AG04449 (cell line): ENCODE measurements around the gene STK33.

Experiments
- CTCF ChIA-PET: fragments of 350-600 bp; formaldehyde crosslinking; extraction: SDS; loops from one replicate; lab custom pipeline; 2021; ENCODE audit warnings: antibody characterized with exemption; lab: Yijun Ruan, JAX
- POLR2A ChIA-PET: fragments of 400-600, 350-600 bp; formaldehyde crosslinking; extraction: SDS; loops from one replicate; lab custom pipeline; 2020; ENCODE audit warnings: antibody characterized with exemption, inconsistent platforms; lab: Yijun Ruan, JAX
- DNase-seq: peaks from one replicate; pipeline ENCODE4 v3.0.0-alpha.2; 2010; ENCODE audit warnings: low read depth, low spot score
- H3K4me3 ChIP-seq: 2 replicates; pipeline ENCODE4 v1.5.1; 2011; ENCODE audit warnings: low read depth, mild to moderate bottlenecking, control low read depth, low read length
- TF ChIP-seq, protein P1 (sequence below): IDR thresholded peaks from one replicate; pipeline ENCODE4 v1.5.1; 2011; ENCODE audit warnings: mild to moderate bottlenecking, moderate library complexity, low read length, control low read depth, inconsistent platforms; ENCODE audit not compliant: insufficient read depth; ENCODE audit errors: missing control alignments

The STK33 gene

GRCh38 chr11:8586184-8586583, 7.8 kb downstream of the STK33 start:
- ChIA-PET POLR2A (no interaction called here), CTCF (no interaction called here)
- H3K4me3 ChIP-seq = no peak overlapping the region
- TF ChIP-seq, protein P1, sequence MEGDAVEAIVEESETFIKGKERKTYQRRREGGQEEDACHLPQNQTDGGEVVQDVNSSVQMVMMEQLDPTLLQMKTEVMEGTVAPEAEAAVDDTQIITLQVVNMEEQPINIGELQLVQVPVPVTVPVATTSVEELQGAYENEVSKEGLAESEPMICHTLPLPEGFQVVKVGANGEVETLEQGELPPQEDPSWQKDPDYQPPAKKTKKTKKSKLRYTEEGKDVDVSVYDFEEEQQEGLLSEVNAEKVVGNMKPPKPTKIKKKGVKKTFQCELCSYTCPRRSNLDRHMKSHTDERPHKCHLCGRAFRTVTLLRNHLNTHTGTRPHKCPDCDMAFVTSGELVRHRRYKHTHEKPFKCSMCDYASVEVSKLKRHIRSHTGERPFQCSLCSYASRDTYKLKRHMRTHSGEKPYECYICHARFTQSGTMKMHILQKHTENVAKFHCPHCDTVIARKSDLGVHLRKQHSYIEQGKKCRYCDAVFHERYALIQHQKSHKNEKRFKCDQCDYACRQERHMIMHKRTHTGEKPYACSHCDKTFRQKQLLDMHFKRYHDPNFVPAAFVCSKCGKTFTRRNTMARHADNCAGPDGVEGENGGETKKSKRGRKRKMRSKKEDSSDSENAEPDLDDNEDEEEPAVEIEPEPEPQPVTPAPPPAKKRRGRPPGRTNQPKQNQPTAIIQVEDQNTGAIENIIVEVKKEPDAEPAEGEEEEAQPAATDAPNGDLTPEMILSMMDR = no peak
- no peak for DNase-seq

DNA sequence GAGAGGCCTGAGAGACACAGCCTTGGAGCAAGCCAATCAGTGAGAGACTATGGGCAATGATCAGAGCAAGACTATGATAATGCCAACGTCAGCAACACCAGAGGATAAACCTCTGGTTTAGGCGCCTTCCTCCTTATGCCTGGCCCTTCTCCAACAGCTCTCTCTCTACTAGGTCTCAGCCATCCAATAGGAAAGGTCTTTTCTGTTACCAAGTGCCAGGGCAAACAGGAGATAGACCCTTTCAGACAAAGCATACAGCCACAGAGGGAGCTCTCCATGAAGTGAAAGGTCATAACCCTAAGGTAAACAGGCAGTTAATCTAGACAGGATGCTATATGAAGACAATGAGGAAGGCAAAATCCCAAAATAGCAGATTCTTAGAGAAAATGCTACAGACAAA, 9.5 kb downstream of the STK33 start:
- ChIA-PET POLR2A (interaction anchor here (0.6 to 1.2 kb wide), 4 partner anchors 95 to 569 kb away, joined by 3 to 4 read pairs (median 3); no protein-coding TSS in a partner anchor), CTCF (interaction anchor here (0.8 to 1.6 kb wide), 4 partner anchors 8 to 17 kb away, joined by 4 to 6 read pairs (median 4); no protein-coding TSS in a partner anchor)
- TF ChIP-seq, protein P1 = no peak
- DNase-seq = no peak
- H3K4me3 ChIP-seq = no peak overlapping the region

DNA sequence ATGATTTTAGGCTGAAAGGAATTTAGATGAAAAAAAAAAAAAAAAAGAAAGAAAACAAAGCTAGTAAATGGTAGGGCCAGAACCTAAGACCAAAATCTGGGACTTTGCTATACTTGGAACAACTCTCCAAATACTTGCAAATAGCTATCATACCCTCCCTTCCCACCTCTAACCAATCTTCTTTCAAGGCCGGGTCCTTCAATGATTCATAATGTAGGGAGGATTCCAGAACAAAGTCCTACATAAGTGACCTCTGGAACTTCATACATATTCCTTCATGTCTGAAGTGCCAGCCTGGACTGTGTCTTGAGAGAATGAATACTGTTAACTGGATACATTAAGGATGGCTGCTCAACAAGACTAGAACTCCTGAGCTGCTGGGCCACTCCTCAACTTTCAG, 9.9 kb downstream of the STK33 start:
- ChIA-PET CTCF (interaction anchor here (0.8 to 1.6 kb wide), 4 partner anchors 8 to 17 kb away, joined by 4 to 6 read pairs (median 4); no protein-coding TSS in a partner anchor), POLR2A (interaction anchor here (0.6 to 1.2 kb wide), 4 partner anchors 95 to 568 kb away, joined by 3 to 4 read pairs (median 3); no protein-coding TSS in a partner anchor)
- TF ChIP-seq, protein P1 = no peak
- DNase-seq = no peak
- H3K4me3 ChIP-seq = no peak overlapping the region

- ChIA-PET CTCF (interaction anchor here (0.9 to 2.6 kb wide), 3 partner anchors 14 to 548 kb away, joined by 3 to 10 read pairs (median 3); a partner anchor contains a TSS), POLR2A (no interaction called here)
- no peak overlapping the region for H3K4me3 ChIP-seq
- DNase-seq = no peak
- TF ChIP-seq, protein P1 = no peak
These were observed 12.7 kb downstream of the STK33 start for GRCh38 chr11:8581300-8581699.

GRCh38 chr11:8577791-8578581, 16.0 kb downstream of the STK33 start:
- H3K4me3 ChIP-seq = no peak overlapping the region
- POLR2A ChIA-PET = no interaction called here
- TF ChIP-seq, protein P1 = no peak
- CTCF ChIA-PET = interaction anchor here (2.1 to 2.6 kb wide), 2 partner anchors 11 kb away, joined by 7 to 12 read pairs; no protein-coding TSS in a partner anchor
- DNase-seq = no peak

DNA sequence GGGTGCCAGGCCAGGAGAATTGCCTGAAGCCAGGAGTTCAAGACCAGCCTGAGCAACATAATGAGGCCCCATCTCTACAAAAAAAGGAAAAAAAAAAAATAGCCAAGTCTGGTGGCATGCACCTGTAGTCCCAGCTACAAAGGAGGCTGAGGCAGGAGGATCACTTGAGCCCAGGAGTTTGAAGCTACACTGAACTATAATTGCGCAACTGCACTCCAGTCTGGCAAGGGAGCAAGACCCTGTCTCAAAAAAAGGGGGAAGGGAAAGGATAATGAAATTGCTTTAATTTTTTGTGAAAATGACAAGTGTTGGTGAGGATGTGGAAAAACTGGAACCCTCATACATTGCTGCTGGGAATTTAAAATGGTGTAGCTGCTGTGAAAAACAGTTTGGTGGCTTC, 19.2 kb downstream of the STK33 start:
- DNase-seq = no peak
- ChIA-PET POLR2A (no interaction called here), CTCF (interaction anchor here (1.5 to 1.8 kb wide), 2 partner anchors 8 to 9 kb away, joined by 6 to 10 read pairs; no protein-coding TSS in a partner anchor)
- TF ChIP-seq, protein P1 = no peak
- no peak overlapping the region for H3K4me3 ChIP-seq
